Muscle of back (tissue), 13 donors: ENCODE measurements around the gene MESD. TPM values are rescaled to one million over a fixed set of nuclear protein-coding genes. Genes with fewer than 3 reads are reported as not detected.
A peak's percentile ranks its signal among the peaks of the same experiment; 100 is the strongest.

ENCODE experiments used
- DNase-seq, 3 donors: peaks; one replicate each; pipeline versions ENCODE4 v3.0.0 to v3.0.0-alpha.2; 2013
- long read RNA-seq, 9 donors: transcript quantifications; one replicate each; lab custom pipeline, GENCODE V29; 2026
- polyA plus RNA-seq, 10 donors: library from polyadenylated mRNA; unstranded; fragments of 120-200 nt; gene quantifications; one replicate each; pipeline ENCODE4 v1.2.1, GENCODE V29; 2013; ENCODE audit not compliant: insufficient read length in 10 of 10

Gene MESD
- polyA plus RNA-seq: 10 to 100 TPM; 18.2 to 25.8 (median 21.2) TPM
- long read RNA-seq, donor 1, full-length matches to known transcripts: 29 of 29 reads
- long read RNA-seq, donor 1, partial matches to known transcripts: 0 of 29 reads
- long read RNA-seq, donor 1, other reads (novel, unspliced or antisense): 0 of 29 reads
- long read RNA-seq, donor 2, full-length matches to known transcripts: 14 of 14 reads
- long read RNA-seq, donor 2, partial matches to known transcripts: 0 of 14 reads
- long read RNA-seq, donor 2, other reads (novel, unspliced or antisense): 0 of 14 reads
- long read RNA-seq, donor 3, full-length matches to known transcripts: 1 of 1 reads
- long read RNA-seq, donor 3, partial matches to known transcripts: 0 of 1 reads
- long read RNA-seq, donor 3, other reads (novel, unspliced or antisense): 0 of 1 reads
- long read RNA-seq, donor 4, full-length matches to known transcripts: 20 of 20 reads
- long read RNA-seq, donor 4, partial matches to known transcripts: 0 of 20 reads
- long read RNA-seq, donor 4, other reads (novel, unspliced or antisense): 0 of 20 reads
- long read RNA-seq, donor 5, full-length matches to known transcripts: 27 of 32 reads
- long read RNA-seq, donor 5, partial matches to known transcripts: 5 of 32 reads
- long read RNA-seq, donor 5, other reads (novel, unspliced or antisense): 0 of 32 reads
- long read RNA-seq, donor 6, full-length matches to known transcripts: 33 of 33 reads
- long read RNA-seq, donor 6, partial matches to known transcripts: 0 of 33 reads
- long read RNA-seq, donor 6, other reads (novel, unspliced or antisense): 0 of 33 reads
- long read RNA-seq, donor 7, full-length matches to known transcripts: 11 of 11 reads
- long read RNA-seq, donor 7, partial matches to known transcripts: 0 of 11 reads
- long read RNA-seq, donor 7, other reads (novel, unspliced or antisense): 0 of 11 reads
- long read RNA-seq, donor 8, full-length matches to known transcripts: 18 of 24 reads
- long read RNA-seq, donor 8, partial matches to known transcripts: 6 of 24 reads
- long read RNA-seq, donor 8, other reads (novel, unspliced or antisense): 0 of 24 reads
- long read RNA-seq, donor 9: 0 reads

- peak; percentile 96 to 98 (median 98) for DNase-seq
Measured at GRCh38 chr15:80989518-80990478, at the start of gene MESD. Gene MESD, minus strand, starts transcription at chr15:80989819. Its CDS starts 28 bp downstream, at chr15:80989791.

- no peak for DNase-seq
Measured at GRCh38 chr15:81038975-81039607, 49.5 kb upstream of the MESD start.

GRCh38 chr15:81037952-81038743, 48.5 kb upstream of the MESD start:
- no peak for DNase-seq

- DNase-seq: peak in 1 of 3 donors; percentile 49
Measured at GRCh38 chr15:81033508-81033907, 43.9 kb upstream of the MESD start.

- DNase-seq: no peak
Measured at GRCh38 chr15:81032818-81033217, 43.2 kb upstream of the MESD start.

- no peak for DNase-seq
Measured at GRCh38 chr15:81032355-81032754, 42.7 kb upstream of the MESD start.

GRCh38 chr15:81031203-81031602, 41.6 kb upstream of the MESD start:
- no peak for DNase-seq

GRCh38 chr15:81030301-81030750, 40.7 kb upstream of the MESD start:
- no peak for DNase-seq

GRCh38 chr15:81029414-81030300, 40.0 kb upstream of the MESD start:
- DNase-seq: no peak

- no peak for DNase-seq
Measured at GRCh38 chr15:81026836-81027599, 37.4 kb upstream of the MESD start.

GRCh38 chr15:81025721-81026370, 36.2 kb upstream of the MESD start:
- DNase-seq: peak in 1 of 3 donors; percentile 70

GRCh38 chr15:81024936-81025335, 35.3 kb upstream of the MESD start:
- no peak for DNase-seq

GRCh38 chr15:81024265-81024872, 34.8 kb upstream of the MESD start:
- peak in 2 of 3 donors; percentile 53 to 78 for DNase-seq

GRCh38 chr15:81023483-81024264, 34.1 kb upstream of the MESD start:
- peak; percentile 47 to 81 (median 67) for DNase-seq

GRCh38 chr15:81021321-81021720, 31.7 kb upstream of the MESD start:
- DNase-seq: no peak

- no peak for DNase-seq
Measured at GRCh38 chr15:81018197-81018596, 28.6 kb upstream of the MESD start.
